AG04450 (cell line): ENCODE data around the gene CEP43. TPM values are rescaled to one million over a fixed set of nuclear protein-coding genes. Genes with fewer than 3 reads are reported as not detected.

Experiments used
- CTCF ChIA-PET: fragments of 300-600, 350-600 bp; formaldehyde crosslinking; extraction: SDS; loops from one replicate; lab custom pipeline; 2022; ENCODE audit warnings: antibody characterized with exemption, inconsistent platforms; lab: Charles Lee
- POLR2A ChIA-PET: fragments of 350-600 bp; formaldehyde crosslinking; extraction: SDS; loops from one replicate; lab custom pipeline; 2021; ENCODE audit warnings: antibody characterized with exemption, inconsistent platforms; lab: Yijun Ruan, JAX
- DNase-seq: peaks from one replicate; pipeline ENCODE4 v3.0.0-alpha.2; 2011; ENCODE audit warnings: low read depth, low spot score
- H3K27ac ChIP-seq: one replicate; pipeline ENCODE4 v1.5.1; 2012; ENCODE audit warnings: low read depth, low read length, control low read depth
- H3K27me3 ChIP-seq: one replicate; pipeline ENCODE4 v1.6.0; 2012; ENCODE audit warnings: low read length; ENCODE audit not compliant: control insufficient read depth, insufficient read depth
- H3K4me3 ChIP-seq: 2 replicates; pipeline ENCODE4 v1.5.1; 2011; ENCODE audit warnings: mild to moderate bottlenecking, low read depth, low read length, control low read depth
- H3K9me3 ChIP-seq: 2 replicates; pipeline ENCODE4 v1.5.1; 2012; ENCODE audit warnings: low read length; ENCODE audit not compliant: control insufficient read depth, insufficient read depth
- polyA plus RNA-seq: library from polyadenylated mRNA; depleted of rRNA; stranded (reverse); fragments of >200 nt; gene quantifications from 2 replicates; pipeline ENCODE4 v1.2.3, GENCODE V29; 2011; rRNA removed
- small RNA-seq: library from RNA; depleted of rRNA; stranded (forward); fragments of <200 nt; gene quantifications from one replicate; pipeline ENCODE3, GENCODE V24; 2012; ENCODE audit warnings: low read depth; ENCODE audit not compliant: insufficient read length
- TF ChIP-seq, protein P1 (sequence below): IDR thresholded peaks from 2 replicates; pipeline ENCODE4 v1.5.1; 2011; ENCODE audit warnings: low read depth, low read length, control low read depth, inconsistent platforms

Gene CEP43
- polyA plus RNA-seq, 1 experiment = 21.4 TPM

- ChIA-PET CTCF (no interaction called here), POLR2A (no interaction called here)
- H3K4me3 ChIP-seq = no peak overlapping the region
- H3K27me3 ChIP-seq = no peaks in the 10 kb centered on the region
- TF ChIP-seq, protein P1, sequence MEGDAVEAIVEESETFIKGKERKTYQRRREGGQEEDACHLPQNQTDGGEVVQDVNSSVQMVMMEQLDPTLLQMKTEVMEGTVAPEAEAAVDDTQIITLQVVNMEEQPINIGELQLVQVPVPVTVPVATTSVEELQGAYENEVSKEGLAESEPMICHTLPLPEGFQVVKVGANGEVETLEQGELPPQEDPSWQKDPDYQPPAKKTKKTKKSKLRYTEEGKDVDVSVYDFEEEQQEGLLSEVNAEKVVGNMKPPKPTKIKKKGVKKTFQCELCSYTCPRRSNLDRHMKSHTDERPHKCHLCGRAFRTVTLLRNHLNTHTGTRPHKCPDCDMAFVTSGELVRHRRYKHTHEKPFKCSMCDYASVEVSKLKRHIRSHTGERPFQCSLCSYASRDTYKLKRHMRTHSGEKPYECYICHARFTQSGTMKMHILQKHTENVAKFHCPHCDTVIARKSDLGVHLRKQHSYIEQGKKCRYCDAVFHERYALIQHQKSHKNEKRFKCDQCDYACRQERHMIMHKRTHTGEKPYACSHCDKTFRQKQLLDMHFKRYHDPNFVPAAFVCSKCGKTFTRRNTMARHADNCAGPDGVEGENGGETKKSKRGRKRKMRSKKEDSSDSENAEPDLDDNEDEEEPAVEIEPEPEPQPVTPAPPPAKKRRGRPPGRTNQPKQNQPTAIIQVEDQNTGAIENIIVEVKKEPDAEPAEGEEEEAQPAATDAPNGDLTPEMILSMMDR = no peak
- no peaks in the 10 kb centered on the region for H3K9me3 ChIP-seq
- DNase-seq = no peak
- H3K27ac ChIP-seq = no peak overlapping the region
These were observed 48.4 kb downstream of the CEP43 start for GRCh38 chr6:167047554-167047953.

Small RNA genes lying within 50 kb of the gene (small RNA-seq; reads per million reads assigned to genes)
- gene MIR3939 = 1.3 reads per million

Other genes with a start within 250 kb of the CEP43 start
- 25.2 and 28.0 TPM in 2 replicates for gene RNASET2, start 42.8 kb upstream of the CEP43 start, polyA plus RNA-seq
- not detected in 2 replicates for gene CCR6, start 123.7 kb downstream of the CEP43 start, polyA plus RNA-seq
- not detected in 2 replicates for gene GPR31, start 158.6 kb downstream of the CEP43 start, polyA plus RNA-seq